Panc1 (cell line): ENCODE measurements around the gene TGIF1. TPM values are rescaled to one million over a fixed set of nuclear protein-coding genes. Genes with fewer than 3 reads are reported as not detected.
"Not testable (repeated sequence)": the region's sequence is repeated elsewhere in the genome, so short reads cannot be mapped to it uniquely, and the experiment has no call there.

Experiments
- ATAC-seq: fragments of 200-7000 bp; cut with Tn5 transposase; 2 replicates; pipeline ENCODE4 v1.9.1; 2020; ENCODE audit warnings: mild to moderate bottlenecking, moderate library complexity
- BruUV-seq: library from RNA; stranded (reverse); fragments of 400-500 nt; replicated peaks from 2 replicates; lab custom pipeline; 2021; lab: Mats Ljungman, UMichigan
- CTCF ChIA-PET: fragments of 300-600 bp; sonication (Branson Sonifier 250); formaldehyde crosslinking; loops from one replicate; lab custom pipeline; 2022; ENCODE audit warnings: antibody characterized with exemption; lab: Charles Lee
- POLR2A ChIA-PET: fragments of 300-600 bp; sonication (Branson Sonifier 250); formaldehyde crosslinking; loops from one replicate; lab custom pipeline; 2022; ENCODE audit warnings: antibody characterized with exemption; lab: Charles Lee
- DNase-seq: peaks from one replicate; pipeline ENCODE4 v3.0.0-alpha.2; 2010; ENCODE audit warnings: low read depth, low spot score
- H3K27ac ChIP-seq: 2 replicates; pipeline ENCODE4 v1.5.1; 2011; ENCODE audit warnings: mild to moderate bottlenecking, low read length, inconsistent platforms
- H3K27me3 ChIP-seq: fragments of 200-500 bp; sonication (Bioruptor generic); 2 replicates; pipeline ENCODE4 v1.6.0; 2014; ENCODE audit warnings: low read length, inconsistent platforms; ENCODE audit not compliant: control insufficient read depth, insufficient read depth
- H3K36me3 ChIP-seq: fragments of 200-500 bp; sonication (Bioruptor generic); 2 replicates; pipeline ENCODE4 v1.5.1; 2014; ENCODE audit warnings: inconsistent platforms, mild to moderate bottlenecking, low read length, moderate library complexity; ENCODE audit not compliant: control insufficient read depth, insufficient read depth
- H3K4me1 ChIP-seq: 2 replicates; pipeline ENCODE4 v1.5.1; 2011; ENCODE audit warnings: inconsistent platforms, mild to moderate bottlenecking, low read length, moderate library complexity; ENCODE audit not compliant: control insufficient read depth, insufficient read depth
- H3K4me3 ChIP-seq, 2 experiments: 2 replicates each; pipeline ENCODE4 v1.5.1; 2011 to 2012; ENCODE audit warnings: low read depth in 2 of 2, low read length in 2 of 2, mild to moderate bottlenecking in 2 of 2, inconsistent platforms in 1 of 2, moderate library complexity in 1 of 2
- H3K9me3 ChIP-seq: fragments of 200-500 bp; sonication (Bioruptor generic); 2 replicates; pipeline ENCODE4 v1.5.1; 2014; ENCODE audit warnings: low read depth, mild to moderate bottlenecking, inconsistent platforms, low read length, moderate library complexity; ENCODE audit not compliant: control insufficient read depth, insufficient read depth
- POLR2AphosphoS5 ChIP-seq: IDR thresholded peaks from 2 replicates; pipeline ENCODE4 v1.6.1; 2012; ENCODE audit warnings: mild to moderate bottlenecking, low read depth, low read length, moderate library complexity
- SIN3A ChIP-seq: IDR thresholded peaks from 2 replicates; pipeline ENCODE4 v1.6.1; 2012; ENCODE audit warnings: low read depth, mild to moderate bottlenecking, low read length, moderate library complexity, borderline replicate concordance; ENCODE audit not compliant: insufficient read depth
- TCF7L2 ChIP-seq: IDR thresholded peaks from 2 replicates; pipeline ENCODE4 v1.6.1; 2011; ENCODE audit warnings: mild to moderate bottlenecking, low read depth, low read length, inconsistent platforms
- in situ Hi-C: cut with HindIII; loops from 2 replicates; pipeline ENCODE4 v1.10.0; 2016; ENCODE audit warnings: low sequenced_read_pairs, low pct_unique_long_range_greater_than_20kb
- intact Hi-C: fragments of 100-400 bp; cut with micrococcal nuclease; formaldehyde crosslinking; loops from one replicate; pipeline ENCODE4 v1.10.0; 2022; ENCODE audit not compliant: unreplicated experiment
- total RNA-seq: library from RNA; stranded (reverse); gene quantifications from one replicate; pipeline ENCODE4 v1.2.1, GENCODE V29; 2021; ENCODE audit not compliant: unreplicated experiment
- TF ChIP-seq, protein P1 (sequence below): fragments of 450-650 bp; IDR thresholded peaks from 2 replicates; pipeline ENCODE4 v1.5.1; 2017; ENCODE audit warnings: mild to moderate bottlenecking
- TF ChIP-seq, protein P2 (sequence below), 2 experiments: IDR thresholded peaks; 2 replicates each; pipeline ENCODE4 v1.6.1; 2011 to 2012; ENCODE audit warnings: low read depth in 2 of 2, control low read depth in 1 of 2, low read length in 1 of 2, mild to moderate bottlenecking in 1 of 2, moderate library complexity in 1 of 2; ENCODE audit not compliant: insufficient read depth in 1 of 2

TGIF1 gene
- total RNA-seq, 1 experiment from 2014 or later, result 171 TPM

DNA sequence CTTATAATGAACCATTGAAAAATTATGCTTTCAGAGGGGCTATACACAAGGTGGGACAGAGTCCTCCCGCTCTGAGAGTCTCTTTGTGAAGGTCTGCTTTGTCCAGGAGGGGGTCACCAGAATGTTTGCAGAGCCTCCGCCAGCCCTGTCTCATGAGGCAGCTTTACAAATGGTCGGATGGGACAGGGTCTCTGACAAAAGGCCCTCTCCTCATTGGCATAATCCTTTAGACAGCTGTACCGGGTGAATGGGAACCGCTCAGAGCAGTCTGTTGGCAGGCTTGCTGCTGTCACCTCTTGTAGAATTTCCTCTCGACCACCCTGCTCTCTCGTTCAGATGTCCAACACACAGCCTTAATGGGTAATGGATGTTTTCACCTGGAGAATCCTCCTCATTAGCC is 40.2 kb upstream of the TGIF1 start:
- H3K27ac ChIP-seq, result peak overlapping the region; percentile 93
- H3K4me3 ChIP-seq, result no peak overlapping the region
- peaks cover 36% of the 10 kb centered on the region for H3K4me1 ChIP-seq
- TF ChIP-seq TCF7L2 (no peak), POLR2AphosphoS5 (no peak), SIN3A (no peak)
- TF ChIP-seq, protein P1, sequence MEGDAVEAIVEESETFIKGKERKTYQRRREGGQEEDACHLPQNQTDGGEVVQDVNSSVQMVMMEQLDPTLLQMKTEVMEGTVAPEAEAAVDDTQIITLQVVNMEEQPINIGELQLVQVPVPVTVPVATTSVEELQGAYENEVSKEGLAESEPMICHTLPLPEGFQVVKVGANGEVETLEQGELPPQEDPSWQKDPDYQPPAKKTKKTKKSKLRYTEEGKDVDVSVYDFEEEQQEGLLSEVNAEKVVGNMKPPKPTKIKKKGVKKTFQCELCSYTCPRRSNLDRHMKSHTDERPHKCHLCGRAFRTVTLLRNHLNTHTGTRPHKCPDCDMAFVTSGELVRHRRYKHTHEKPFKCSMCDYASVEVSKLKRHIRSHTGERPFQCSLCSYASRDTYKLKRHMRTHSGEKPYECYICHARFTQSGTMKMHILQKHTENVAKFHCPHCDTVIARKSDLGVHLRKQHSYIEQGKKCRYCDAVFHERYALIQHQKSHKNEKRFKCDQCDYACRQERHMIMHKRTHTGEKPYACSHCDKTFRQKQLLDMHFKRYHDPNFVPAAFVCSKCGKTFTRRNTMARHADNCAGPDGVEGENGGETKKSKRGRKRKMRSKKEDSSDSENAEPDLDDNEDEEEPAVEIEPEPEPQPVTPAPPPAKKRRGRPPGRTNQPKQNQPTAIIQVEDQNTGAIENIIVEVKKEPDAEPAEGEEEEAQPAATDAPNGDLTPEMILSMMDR, result no peak
- TF ChIP-seq, protein P2, sequence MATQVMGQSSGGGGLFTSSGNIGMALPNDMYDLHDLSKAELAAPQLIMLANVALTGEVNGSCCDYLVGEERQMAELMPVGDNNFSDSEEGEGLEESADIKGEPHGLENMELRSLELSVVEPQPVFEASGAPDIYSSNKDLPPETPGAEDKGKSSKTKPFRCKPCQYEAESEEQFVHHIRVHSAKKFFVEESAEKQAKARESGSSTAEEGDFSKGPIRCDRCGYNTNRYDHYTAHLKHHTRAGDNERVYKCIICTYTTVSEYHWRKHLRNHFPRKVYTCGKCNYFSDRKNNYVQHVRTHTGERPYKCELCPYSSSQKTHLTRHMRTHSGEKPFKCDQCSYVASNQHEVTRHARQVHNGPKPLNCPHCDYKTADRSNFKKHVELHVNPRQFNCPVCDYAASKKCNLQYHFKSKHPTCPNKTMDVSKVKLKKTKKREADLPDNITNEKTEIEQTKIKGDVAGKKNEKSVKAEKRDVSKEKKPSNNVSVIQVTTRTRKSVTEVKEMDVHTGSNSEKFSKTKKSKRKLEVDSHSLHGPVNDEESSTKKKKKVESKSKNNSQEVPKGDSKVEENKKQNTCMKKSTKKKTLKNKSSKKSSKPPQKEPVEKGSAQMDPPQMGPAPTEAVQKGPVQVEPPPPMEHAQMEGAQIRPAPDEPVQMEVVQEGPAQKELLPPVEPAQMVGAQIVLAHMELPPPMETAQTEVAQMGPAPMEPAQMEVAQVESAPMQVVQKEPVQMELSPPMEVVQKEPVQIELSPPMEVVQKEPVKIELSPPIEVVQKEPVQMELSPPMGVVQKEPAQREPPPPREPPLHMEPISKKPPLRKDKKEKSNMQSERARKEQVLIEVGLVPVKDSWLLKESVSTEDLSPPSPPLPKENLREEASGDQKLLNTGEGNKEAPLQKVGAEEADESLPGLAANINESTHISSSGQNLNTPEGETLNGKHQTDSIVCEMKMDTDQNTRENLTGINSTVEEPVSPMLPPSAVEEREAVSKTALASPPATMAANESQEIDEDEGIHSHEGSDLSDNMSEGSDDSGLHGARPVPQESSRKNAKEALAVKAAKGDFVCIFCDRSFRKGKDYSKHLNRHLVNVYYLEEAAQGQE (IDR thresholded peaks at IDR 0.05; ENCODE audit: insufficient read depth in 1 of 2, low read depth in 2 of 2, low read length in 1 of 2), result no peak
- H3K9me3 ChIP-seq, result no peaks in the 10 kb centered on the region
- in situ Hi-C loops, result no loop called here
- no TSS peak for BruUV-seq
- ChIA-PET POLR2A (interaction anchor here (0.6 to 1.8 kb wide), 7 partner anchors 36 to 209 kb away, joined by 3 to 28 read pairs (median 7); no protein-coding TSS in a partner anchor), CTCF (interaction anchor here (0.6 kb wide), 1 partner anchor 28 kb away, joined by 3 read pairs; no protein-coding TSS in a partner anchor)
- peak; percentile 30 for ATAC-seq
- no peak for DNase-seq
- no peaks in the 10 kb centered on the region for H3K27me3 ChIP-seq
- no peaks in the 10 kb centered on the region for H3K36me3 ChIP-seq
- intact Hi-C loops, result loop anchor here (2.0 kb wide), 1 partner anchor 21 kb away; no protein-coding TSS in a partner anchor

DNA sequence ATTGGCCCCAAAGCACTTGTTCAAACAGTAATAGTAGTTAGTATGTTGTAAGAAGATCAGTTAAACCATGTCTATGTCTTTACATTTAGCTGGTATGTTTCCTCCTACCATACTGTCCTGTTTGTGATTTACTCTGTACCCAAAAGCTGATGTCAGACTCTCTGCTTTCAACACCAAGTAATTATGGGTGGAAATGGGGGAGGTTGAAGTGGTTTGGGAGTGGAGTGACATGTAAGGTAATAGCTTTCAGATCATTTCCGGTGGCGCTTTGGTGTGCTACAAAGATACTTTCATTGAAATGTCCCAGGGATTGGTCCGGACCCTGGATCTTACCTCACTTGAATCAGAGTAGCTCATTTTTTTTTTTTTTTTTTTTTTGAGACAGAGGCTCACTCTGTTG is 39.7 kb upstream of the TGIF1 start:
- BruUV-seq, result no TSS peak
- no peak overlapping the region for H3K4me3 ChIP-seq
- no peak for DNase-seq
- H3K27me3 ChIP-seq, result no peaks in the 10 kb centered on the region
- ATAC-seq, result no peak
- peak overlapping the region; percentile 93 for H3K27ac ChIP-seq
- H3K9me3 ChIP-seq, result no peaks in the 10 kb centered on the region
- no peaks in the 10 kb centered on the region for H3K36me3 ChIP-seq
- peaks cover 36% of the 10 kb centered on the region for H3K4me1 ChIP-seq
- in situ Hi-C loops, result no loop called here
- TF ChIP-seq, protein P2 (IDR thresholded peaks at IDR 0.05; ENCODE audit: insufficient read depth in 1 of 2, low read depth in 2 of 2, low read length in 1 of 2), result no peak
- no peak for TF ChIP-seq POLR2AphosphoS5
- TF ChIP-seq SIN3A, result no peak
- TF ChIP-seq TCF7L2, result no peak
- TF ChIP-seq, protein P1, result no peak
- intact Hi-C loops, result no loop called here
- ChIA-PET POLR2A (interaction anchor here (0.6 to 0.7 kb wide), 2 partner anchors 41 to 208 kb away, joined by 4 to 9 read pairs; no protein-coding TSS in a partner anchor), CTCF (interaction anchor here (0.7 kb wide), 1 partner anchor 11 kb away, joined by 3 read pairs; no protein-coding TSS in a partner anchor)

DNA sequence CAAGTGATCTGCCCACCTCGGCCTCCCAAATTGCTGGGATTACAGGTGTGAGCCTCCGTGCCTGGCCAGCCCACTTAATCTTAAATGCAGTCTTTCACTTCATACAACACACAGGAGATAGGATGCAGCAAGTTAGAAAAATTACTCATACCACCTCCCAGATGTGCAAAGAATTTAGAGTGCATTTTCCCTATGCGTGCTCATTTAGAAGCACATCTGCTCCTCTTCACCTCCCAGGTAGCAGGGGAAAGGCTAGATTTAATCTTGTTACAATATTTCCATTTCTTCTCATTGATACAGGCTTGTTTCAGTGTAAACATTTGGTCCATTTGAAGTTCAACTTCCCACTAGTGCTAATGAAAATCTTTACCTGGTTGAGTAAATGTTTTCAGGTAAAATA is 39.1 kb upstream of the TGIF1 start:
- POLR2A ChIA-PET, H3K9me3 ChIP-seq, H3K36me3 ChIP-seq, DNase-seq, in situ Hi-C loops, intact Hi-C loops, H3K4me3 ChIP-seq, BruUV-seq, H3K27me3 ChIP-seq, ATAC-seq: not testable (repeated sequence)
- Histone ChIP-seq H3K4me1 (peaks cover 42% of the 10 kb centered on the region), H3K27ac (peak overlapping the region; percentile 93)
- CTCF ChIA-PET, result interaction anchor here (0.7 kb wide), 1 partner anchor 10 kb away, joined by 3 read pairs; no protein-coding TSS in a partner anchor
